HFFc6 (cell line): Measurements from ENCODE around the gene PDS5A. TPM values are rescaled to one million over a fixed set of nuclear protein-coding genes. Genes with fewer than 3 reads are reported as not detected.
"Not testable (repeated sequence)": the region's sequence is repeated elsewhere in the genome, so short reads cannot be mapped to it uniquely, and the experiment has no call there.

Source experiments
- DNase-seq: peaks from one replicate; pipeline ENCODE4 v3.0.0-alpha.2; 2018
- H3K27ac Mint-ChIP-seq: 2 replicates; pipeline ENCODE4 v1.8.0; 2020; ENCODE audit warnings: mild to moderate bottlenecking, mixed read lengths
- H3K27me3 Mint-ChIP-seq: 2 replicates; pipeline ENCODE4 v1.8.0; 2021; ENCODE audit warnings: mild to moderate bottlenecking, moderate library complexity, mixed read lengths; ENCODE audit not compliant: insufficient read depth
- H3K36me3 Mint-ChIP-seq: 2 replicates; pipeline ENCODE4 v1.8.0; 2021; ENCODE audit warnings: low read depth, mixed read lengths
- H3K4me1 Mint-ChIP-seq: 2 replicates; pipeline ENCODE4 v1.8.0; 2020; ENCODE audit warnings: low read depth, mixed read lengths
- H3K4me3 Mint-ChIP-seq: 2 replicates; pipeline ENCODE4 v1.8.0; 2020; ENCODE audit warnings: mild to moderate bottlenecking, moderate library complexity, mixed read lengths
- H3K9me3 Mint-ChIP-seq: 2 replicates; pipeline ENCODE4 v1.8.0; 2020; ENCODE audit warnings: mild to moderate bottlenecking, mixed read lengths
- CTCF ChIP-seq: fragments of 200-600 bp; sonication (generic); IDR thresholded peaks from 2 replicates; pipeline ENCODE4 v1.5.0; 2021; ENCODE audit warnings: antibody characterized with exemption, mild to moderate bottlenecking
- total RNA-seq, 6 experiments: library from RNA; stranded (reverse); fragmentation: NEBNext Ultra II Directional; extraction: Animal tissue kit (Norgen Biotek cat#: 25700); gene quantifications; 2 replicates in 1 of 6; 3 replicates in 5 of 6; pipeline ENCODE4 v1.2.3, GENCODE V29; 2021

PDS5A gene
- total RNA-seq, 6 experiments from 2014 or later = 41.0 to 49.8 (median 46.8) TPM

DNA sequence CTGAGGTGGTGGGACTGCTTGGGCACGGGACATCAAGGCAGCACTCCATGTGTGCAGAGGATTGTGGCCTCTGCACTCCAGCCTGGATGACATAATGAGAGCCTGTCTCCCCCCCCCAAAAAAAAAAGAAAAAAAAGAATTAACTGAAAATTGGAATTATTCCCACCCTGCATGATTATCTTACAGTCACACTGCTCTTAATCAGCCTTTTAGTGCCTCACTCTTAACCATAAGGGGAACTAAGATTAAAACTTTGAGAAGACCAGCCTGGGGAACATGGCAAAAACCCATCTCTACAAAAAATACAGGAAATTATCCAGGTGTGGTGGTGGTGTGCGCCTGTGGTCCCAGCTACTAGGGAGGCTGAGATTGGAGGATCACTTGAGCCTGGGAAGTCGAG lies 185.2 kb downstream of the PDS5A start:
- Mint-ChIP-seq H3K9me3 (no peaks in the 10 kb centered on the region), H3K27ac (no peak overlapping the region), H3K36me3 (no peaks in the 10 kb centered on the region), H3K4me3 (no peak overlapping the region), H3K27me3 (no peaks in the 10 kb centered on the region), H3K4me1 (no peaks in the 10 kb centered on the region)
- no peak for TF ChIP-seq CTCF
- no peak for DNase-seq

GRCh38 chr4:39792128-39792527 lies 185.6 kb downstream of the PDS5A start:
- Mint-ChIP-seq H3K36me3 (no peaks in the 10 kb centered on the region), H3K9me3 (no peaks in the 10 kb centered on the region), H3K27ac (no peak overlapping the region), H3K4me1 (no peaks in the 10 kb centered on the region), H3K4me3 (no peak overlapping the region), H3K27me3 (no peaks in the 10 kb centered on the region)
- no peak for DNase-seq
- TF ChIP-seq CTCF = no peak

DNA sequence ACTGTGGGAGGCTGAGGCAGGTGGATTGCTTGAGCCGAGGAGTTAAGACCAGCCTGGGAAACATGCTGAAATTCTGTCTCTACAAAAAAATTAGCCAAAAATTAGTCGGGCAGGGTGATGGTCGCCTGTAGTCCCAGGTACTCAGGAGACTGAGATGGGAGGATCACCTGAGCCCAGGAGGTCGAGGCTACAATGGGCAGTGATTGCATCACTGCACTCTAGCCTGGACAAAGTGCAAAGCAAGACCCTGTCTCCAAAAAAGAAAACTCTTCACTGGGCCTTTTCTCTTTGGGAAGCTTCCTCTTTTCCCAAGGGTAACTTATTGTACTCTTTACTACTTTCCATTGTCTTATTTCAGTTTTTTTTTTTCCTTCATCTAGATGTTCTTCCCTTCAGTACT lies 190.9 kb downstream of the PDS5A start:
- H3K4me1 Mint-ChIP-seq = no peaks in the 10 kb centered on the region
- no peaks in the 10 kb centered on the region for H3K9me3 Mint-ChIP-seq
- no peaks in the 10 kb centered on the region for H3K36me3 Mint-ChIP-seq
- H3K4me3 Mint-ChIP-seq = no peak overlapping the region
- no peak overlapping the region; the same call in 1 of the 2 replicates for H3K27ac Mint-ChIP-seq
- no peak for DNase-seq
- H3K27me3 Mint-ChIP-seq = no peaks in the 10 kb centered on the region; the same call in 1 of the 2 replicates
- TF ChIP-seq CTCF = no peak

GRCh38 chr4:39785083-39785482 lies 192.6 kb downstream of the PDS5A start:
- TF ChIP-seq CTCF = no peak
- Mint-ChIP-seq H3K4me1 (no peaks in the 10 kb centered on the region), H3K9me3 (no peaks in the 10 kb centered on the region)

GRCh38 chr4:39781988-39782387 lies 195.7 kb downstream of the PDS5A start:
- not testable (repeated sequence) for H3K4me3 Mint-ChIP-seq, H3K36me3 Mint-ChIP-seq, H3K4me1 Mint-ChIP-seq, H3K27me3 Mint-ChIP-seq, H3K9me3 Mint-ChIP-seq, H3K27ac Mint-ChIP-seq, DNase-seq

More at GRCh38 chr4:39785083-39785482, 192.6 kb downstream of the PDS5A start:
- no peak for DNase-seq
- H3K36me3 Mint-ChIP-seq = no peaks in the 10 kb centered on the region
- H3K4me3 Mint-ChIP-seq = no peak overlapping the region
- H3K27ac Mint-ChIP-seq = no peak overlapping the region
- no peaks in the 10 kb centered on the region; the same call in 1 of the 2 replicates for H3K27me3 Mint-ChIP-seq

Other genes with a start within 250 kb of the PDS5A start
- gene N4BP2, start 78.9 kb upstream of the PDS5A start, total RNA-seq = 1 to 10 TPM; 1.0 to 2.1 (median 1.9) TPM
- not detected for gene RHOH, start 219.1 kb upstream of the PDS5A start, total RNA-seq